HPDE6-E6E7 (cell line): ENCODE results near the gene ANKRD34B.
"Not testable (repeated sequence)": the region's sequence is repeated elsewhere in the genome, so short reads cannot be mapped to it uniquely, and the experiment has no call there.

Experiments
- DNase-seq: peaks from one replicate; pipeline ENCODE4 v3.0.0; 2011; ENCODE audit warnings: missing footprints; ENCODE audit errors: extremely low spot score

ANKRD34B gene

GRCh38 chr5:80569961-80570786 lies at the start of gene ANKRD34B:
ANKRD34B (minus strand) TSS chr5:80570280; CDS start chr5:80560019, 10,261 bp downstream.
- DNase-seq = peak; percentile 19

GRCh38 chr5:80619086-80619485 lies 49.0 kb upstream of the ANKRD34B start:
- no peak for DNase-seq

GRCh38 chr5:80618438-80618837 lies 48.4 kb upstream of the ANKRD34B start:
- no peak for DNase-seq

- DNase-seq = no peak
Observed at GRCh38 chr5:80615266-80615914, 45.3 kb upstream of the ANKRD34B start.

GRCh38 chr5:80609692-80610091 lies 39.6 kb upstream of the ANKRD34B start:
- DNase-seq = no peak

GRCh38 chr5:80608731-80609130 lies 38.7 kb upstream of the ANKRD34B start:
- DNase-seq = no peak

- no peak for DNase-seq
Observed at GRCh38 chr5:80607832-80608231, 37.8 kb upstream of the ANKRD34B start.

- no peak for DNase-seq
Observed at GRCh38 chr5:80607343-80607742, 37.3 kb upstream of the ANKRD34B start.

- no peak for DNase-seq
Observed at GRCh38 chr5:80600943-80601693, 31.0 kb upstream of the ANKRD34B start.

- DNase-seq = no peak
Observed at GRCh38 chr5:80597500-80597899, 27.4 kb upstream of the ANKRD34B start.

GRCh38 chr5:80594810-80595209 lies 24.7 kb upstream of the ANKRD34B start:
- no peak for DNase-seq

- no peak for DNase-seq
Observed at GRCh38 chr5:80592761-80593160, 22.7 kb upstream of the ANKRD34B start.

GRCh38 chr5:80592105-80592504 lies 22.0 kb upstream of the ANKRD34B start:
- DNase-seq = no peak

GRCh38 chr5:80591352-80591751 lies 21.3 kb upstream of the ANKRD34B start:
- DNase-seq = no peak

- no peak for DNase-seq
Observed at GRCh38 chr5:80590766-80591165, 20.7 kb upstream of the ANKRD34B start.

GRCh38 chr5:80588858-80589540 lies 18.9 kb upstream of the ANKRD34B start:
- no peak for DNase-seq

GRCh38 chr5:80584770-80585169 lies 14.7 kb upstream of the ANKRD34B start:
- no peak for DNase-seq

GRCh38 chr5:80580291-80580690 lies 10.2 kb upstream of the ANKRD34B start:
- not testable (repeated sequence) for DNase-seq

GRCh38 chr5:80579050-80579449 lies 9.0 kb upstream of the ANKRD34B start:
- DNase-seq = no peak

- DNase-seq = no peak
Observed at GRCh38 chr5:80577707-80578106, 7.6 kb upstream of the ANKRD34B start.

GRCh38 chr5:80576383-80576782 lies 6.3 kb upstream of the ANKRD34B start:
- DNase-seq = no peak

- no peak for DNase-seq
Observed at GRCh38 chr5:80573062-80573461, 3.0 kb upstream of the ANKRD34B start.
